A673 (cell line): ENCODE measurements around the gene ROBO3.

Experiments used
- CTCF ChIP-seq: fragments of 300-800, 200-600 bp; sonication (generic); conservative IDR thresholded peaks from 2 replicates; pipeline ENCODE4 v1.5.1; 2017; ENCODE audit warnings: low read depth, mild to moderate bottlenecking, antibody characterized with exemption, low read length, moderate library complexity, mixed read lengths
- EZH2 ChIP-seq: fragments of 200-600 bp; sonication (generic); IDR thresholded peaks from 2 replicates; pipeline ENCODE4 v1.6.1; 2017; ENCODE audit warnings: borderline replicate concordance, low read depth, mild to moderate bottlenecking, mixed read lengths, antibody characterized with exemption, low read length; ENCODE audit not compliant: poor library complexity, severe bottlenecking

GRCh38 chr11:124844664-124845079 lies 20.6 kb upstream of the ROBO3 start:
- no peak for TF ChIP-seq CTCF
- TF ChIP-seq EZH2, result no peak
